Right lobe of liver (tissue), 4 donors: Measurements from ENCODE around the gene TGFA.

Source experiments
- POLR2A ChIP-seq: fragments of 450-650 bp; IDR thresholded peaks from one replicate; pipeline ENCODE4 v1.6.1; 2017; ENCODE audit warnings: antibody characterized with exemption, mild to moderate bottlenecking
- TF ChIP-seq, protein P1 (sequence below), 4 donors: fragments of 200-600 bp in 3 of 4; fragments of 450-650 bp in 1 of 4; IDR thresholded peaks; one replicate each; pipeline versions ENCODE4 v1.5.1 to v1.8.0; 2016 to 2022; ENCODE audit warnings: antibody characterized with exemption in 4 of 4, mild to moderate bottlenecking in 2 of 4
- donor health status: DM: no; HTN: no; CAD: no.
- donor health status: DM: no; HTN: no; CAD: no.
- donor health status: DM: no; HTN: yes; CAD: no.

DNA sequence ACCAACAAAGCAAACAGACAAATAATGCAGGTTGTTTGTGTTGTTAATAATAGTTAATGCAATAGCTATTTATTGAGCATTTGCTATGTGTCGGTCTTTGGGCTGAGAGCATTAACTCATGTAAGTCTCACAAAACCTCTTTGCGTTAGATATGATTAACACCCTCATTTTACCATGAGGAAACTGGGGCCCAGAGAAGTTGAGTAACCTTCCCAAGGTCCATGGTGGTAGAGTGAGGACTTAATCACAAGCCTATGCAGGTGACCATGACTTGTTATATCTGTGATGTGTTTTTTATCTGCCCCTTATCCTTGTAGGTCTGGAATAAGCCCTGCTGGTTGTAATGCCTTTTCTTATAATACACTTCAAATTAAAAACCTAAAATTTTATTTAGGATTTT is 127.3 kb downstream of the TGFA start:
- TF ChIP-seq, protein P1, sequence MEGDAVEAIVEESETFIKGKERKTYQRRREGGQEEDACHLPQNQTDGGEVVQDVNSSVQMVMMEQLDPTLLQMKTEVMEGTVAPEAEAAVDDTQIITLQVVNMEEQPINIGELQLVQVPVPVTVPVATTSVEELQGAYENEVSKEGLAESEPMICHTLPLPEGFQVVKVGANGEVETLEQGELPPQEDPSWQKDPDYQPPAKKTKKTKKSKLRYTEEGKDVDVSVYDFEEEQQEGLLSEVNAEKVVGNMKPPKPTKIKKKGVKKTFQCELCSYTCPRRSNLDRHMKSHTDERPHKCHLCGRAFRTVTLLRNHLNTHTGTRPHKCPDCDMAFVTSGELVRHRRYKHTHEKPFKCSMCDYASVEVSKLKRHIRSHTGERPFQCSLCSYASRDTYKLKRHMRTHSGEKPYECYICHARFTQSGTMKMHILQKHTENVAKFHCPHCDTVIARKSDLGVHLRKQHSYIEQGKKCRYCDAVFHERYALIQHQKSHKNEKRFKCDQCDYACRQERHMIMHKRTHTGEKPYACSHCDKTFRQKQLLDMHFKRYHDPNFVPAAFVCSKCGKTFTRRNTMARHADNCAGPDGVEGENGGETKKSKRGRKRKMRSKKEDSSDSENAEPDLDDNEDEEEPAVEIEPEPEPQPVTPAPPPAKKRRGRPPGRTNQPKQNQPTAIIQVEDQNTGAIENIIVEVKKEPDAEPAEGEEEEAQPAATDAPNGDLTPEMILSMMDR (IDR thresholded peaks at IDR 0.05): no peak
- no peak for TF ChIP-seq POLR2A
